ENCODE results near the gene KRTAP10-2. TPM values are rescaled to one million over a fixed set of nuclear protein-coding genes. Genes with fewer than 3 reads are reported as not detected.

Gene KRTAP10-2
- total RNA-seq, 1 donor from 2014 or later: not detected

DNA sequence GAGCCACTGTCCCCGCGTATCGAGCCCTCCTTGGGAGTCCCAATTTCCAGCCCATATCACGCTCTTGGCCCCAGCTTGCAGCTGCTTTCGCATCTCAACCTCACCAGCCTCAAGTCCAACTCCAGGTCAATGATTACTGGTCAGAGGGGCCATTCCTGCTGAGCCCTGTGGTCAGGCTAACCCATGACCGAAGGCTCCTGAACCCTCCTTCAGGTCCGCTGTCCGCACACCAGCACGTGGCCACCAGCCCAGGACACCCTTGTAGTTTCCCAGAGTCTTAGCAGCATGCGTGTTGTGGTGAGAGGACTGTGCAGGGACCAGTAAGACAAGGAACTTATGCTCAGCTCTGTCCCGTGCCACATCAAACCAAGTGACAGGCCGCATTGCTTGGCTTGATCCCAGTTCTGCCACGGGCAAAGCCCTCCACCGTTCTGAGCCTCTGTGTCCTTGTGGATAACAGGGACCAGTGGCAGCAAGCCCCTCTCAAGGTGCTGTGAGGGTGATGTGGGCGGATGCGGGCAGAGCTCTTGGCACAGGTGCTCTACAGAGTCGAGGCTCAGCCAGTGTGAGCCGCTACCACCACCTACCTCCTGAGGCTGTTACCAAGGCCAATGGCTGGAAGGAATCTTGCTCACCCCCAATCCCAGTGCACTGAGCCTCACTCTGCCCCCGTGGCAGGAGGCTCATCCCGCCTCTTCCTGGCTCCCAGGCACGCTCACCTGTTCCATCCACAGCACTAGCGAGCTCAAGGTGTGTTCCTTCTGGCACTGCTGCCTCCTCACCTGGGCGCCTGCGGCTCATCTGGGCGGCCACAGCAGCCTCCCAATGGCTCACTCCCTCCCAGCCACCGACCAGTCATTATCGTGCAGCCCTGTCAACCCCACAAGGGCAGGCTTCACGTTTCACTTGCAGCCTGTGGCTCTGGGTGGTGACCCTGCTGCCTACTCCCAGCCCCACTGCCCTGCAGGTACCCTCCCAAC is 31.7 kb downstream of the KRTAP10-2 start:
- DNase-seq (ENCODE audit: extremely low spot score, unreplicated experiment): no peak
- TF ChIP-seq, protein P1, sequence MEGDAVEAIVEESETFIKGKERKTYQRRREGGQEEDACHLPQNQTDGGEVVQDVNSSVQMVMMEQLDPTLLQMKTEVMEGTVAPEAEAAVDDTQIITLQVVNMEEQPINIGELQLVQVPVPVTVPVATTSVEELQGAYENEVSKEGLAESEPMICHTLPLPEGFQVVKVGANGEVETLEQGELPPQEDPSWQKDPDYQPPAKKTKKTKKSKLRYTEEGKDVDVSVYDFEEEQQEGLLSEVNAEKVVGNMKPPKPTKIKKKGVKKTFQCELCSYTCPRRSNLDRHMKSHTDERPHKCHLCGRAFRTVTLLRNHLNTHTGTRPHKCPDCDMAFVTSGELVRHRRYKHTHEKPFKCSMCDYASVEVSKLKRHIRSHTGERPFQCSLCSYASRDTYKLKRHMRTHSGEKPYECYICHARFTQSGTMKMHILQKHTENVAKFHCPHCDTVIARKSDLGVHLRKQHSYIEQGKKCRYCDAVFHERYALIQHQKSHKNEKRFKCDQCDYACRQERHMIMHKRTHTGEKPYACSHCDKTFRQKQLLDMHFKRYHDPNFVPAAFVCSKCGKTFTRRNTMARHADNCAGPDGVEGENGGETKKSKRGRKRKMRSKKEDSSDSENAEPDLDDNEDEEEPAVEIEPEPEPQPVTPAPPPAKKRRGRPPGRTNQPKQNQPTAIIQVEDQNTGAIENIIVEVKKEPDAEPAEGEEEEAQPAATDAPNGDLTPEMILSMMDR (IDR thresholded peaks at IDR 0.05): no peak
- Mint-ChIP-seq H3K4me1 (ENCODE audit: unreplicated experiment) (no peaks in the 10 kb centered on the region), H3K27ac (ENCODE audit: unreplicated experiment) (no peak overlapping the region), H3K27me3 (ENCODE audit: unreplicated experiment) (no peaks in the 10 kb centered on the region), H3K4me3 (ENCODE audit: unreplicated experiment) (no peak overlapping the region), H3K36me3 (ENCODE audit: unreplicated experiment) (no peaks in the 10 kb centered on the region), H3K9me3 (ENCODE audit: unreplicated experiment) (no peaks in the 10 kb centered on the region)

DNA sequence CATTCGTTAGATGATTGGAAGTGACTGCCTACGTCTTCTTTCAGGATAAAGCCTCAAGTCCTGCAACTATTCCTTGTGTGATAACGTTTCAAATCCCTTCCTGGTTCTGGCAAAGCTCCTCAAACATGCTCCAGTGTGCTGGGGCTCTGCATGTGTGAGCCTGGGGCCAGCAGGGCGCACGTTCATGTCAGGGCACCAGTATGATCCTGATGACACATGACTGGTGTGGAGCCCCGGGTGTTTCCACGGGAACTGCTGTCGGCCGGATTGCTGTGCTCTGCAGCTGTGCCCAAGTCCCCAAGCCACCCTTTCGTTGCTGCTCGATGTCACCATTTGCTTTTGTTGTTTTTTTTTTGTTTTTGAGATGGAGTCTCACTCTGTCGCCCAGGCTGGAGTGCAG is 32.6 kb downstream of the KRTAP10-2 start:
- H3K36me3 Mint-ChIP-seq (ENCODE audit: unreplicated experiment): no peaks in the 10 kb centered on the region
- H3K4me3 Mint-ChIP-seq (ENCODE audit: unreplicated experiment): no peak overlapping the region

DNA sequence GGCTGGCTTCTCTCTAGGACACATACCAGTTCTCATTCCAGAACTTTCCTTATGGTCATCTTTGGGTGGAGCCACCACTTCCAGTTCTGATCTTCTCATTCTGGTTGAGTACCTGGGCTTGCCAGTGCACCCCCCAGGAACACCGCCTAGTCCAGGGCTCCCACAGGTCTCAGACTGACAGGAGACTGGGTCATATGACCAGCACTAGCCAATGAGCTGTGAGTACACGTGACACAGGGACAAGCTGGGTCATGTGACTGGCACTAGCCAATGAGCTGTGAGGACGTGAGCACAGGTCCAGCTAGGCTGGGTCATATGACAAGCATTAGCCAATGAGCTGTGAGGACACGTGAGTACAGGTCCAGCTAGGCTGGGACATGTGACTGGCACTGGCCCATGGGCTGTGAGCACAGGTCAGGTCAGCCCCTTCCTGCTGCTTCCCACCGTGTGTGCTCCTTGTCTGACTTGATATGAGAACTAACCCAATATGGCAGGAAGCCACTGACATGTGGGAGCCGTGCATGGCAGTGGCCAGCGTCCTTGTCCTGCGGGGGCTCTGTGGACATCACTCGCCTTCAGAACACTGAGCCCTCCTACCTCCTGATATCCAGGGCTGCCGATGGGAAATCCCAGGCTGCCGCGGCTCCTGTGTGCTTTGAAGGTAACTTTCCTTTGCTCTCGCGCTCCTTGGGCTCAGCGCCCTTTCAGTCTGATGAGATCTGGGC is 34.0 kb downstream of the KRTAP10-2 start:
- Mint-ChIP-seq H3K9me3 (ENCODE audit: unreplicated experiment) (no peaks in the 10 kb centered on the region), H3K27ac (ENCODE audit: unreplicated experiment) (no peak overlapping the region), H3K4me1 (ENCODE audit: unreplicated experiment) (no peaks in the 10 kb centered on the region), H3K36me3 (ENCODE audit: unreplicated experiment) (no peaks in the 10 kb centered on the region), H3K27me3 (ENCODE audit: unreplicated experiment) (peaks cover 3% of the 10 kb centered on the region), H3K4me3 (ENCODE audit: unreplicated experiment) (no peak overlapping the region)
- no peak for DNase-seq (ENCODE audit: extremely low spot score, unreplicated experiment)
- TF ChIP-seq, protein P1 (IDR thresholded peaks at IDR 0.05): no peak

More for the DNA sequence above, 32.6 kb downstream of the KRTAP10-2 start:
- TF ChIP-seq, protein P1 (IDR thresholded peaks at IDR 0.05): no peak
- H3K9me3 Mint-ChIP-seq (ENCODE audit: unreplicated experiment): no peaks in the 10 kb centered on the region
- H3K27me3 Mint-ChIP-seq (ENCODE audit: unreplicated experiment): no peaks in the 10 kb centered on the region
- H3K27ac Mint-ChIP-seq (ENCODE audit: unreplicated experiment): no peak overlapping the region
- H3K4me1 Mint-ChIP-seq (ENCODE audit: unreplicated experiment): no peaks in the 10 kb centered on the region
- DNase-seq (ENCODE audit: extremely low spot score, unreplicated experiment): no peak

DNA sequence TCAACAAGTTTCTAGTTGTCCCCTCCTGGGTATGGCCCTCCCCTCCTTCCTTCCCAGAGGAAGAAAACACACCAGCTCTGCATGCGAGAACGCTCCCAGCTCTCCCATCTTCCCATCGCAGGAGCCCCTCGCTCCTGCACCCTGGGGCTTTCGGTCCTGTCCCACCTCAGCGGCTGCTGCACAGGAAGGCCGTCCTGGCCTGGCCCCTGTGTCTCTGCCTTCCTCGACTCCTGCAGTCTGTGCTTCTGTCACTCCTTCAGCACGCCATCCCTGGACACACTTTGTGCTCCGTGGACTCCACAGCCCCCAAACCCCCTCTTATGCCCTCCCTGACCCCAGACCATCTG is 34.5 kb downstream of the KRTAP10-2 start:
- DNase-seq (ENCODE audit: extremely low spot score, unreplicated experiment): no peak
- no peaks in the 10 kb centered on the region for H3K4me1 Mint-ChIP-seq (ENCODE audit: unreplicated experiment)
- no peak overlapping the region for H3K27ac Mint-ChIP-seq (ENCODE audit: unreplicated experiment)
- no peaks in the 10 kb centered on the region for H3K9me3 Mint-ChIP-seq (ENCODE audit: unreplicated experiment)
- TF ChIP-seq, protein P1 (IDR thresholded peaks at IDR 0.05): no peak
- H3K36me3 Mint-ChIP-seq (ENCODE audit: unreplicated experiment): no peaks in the 10 kb centered on the region
- H3K27me3 Mint-ChIP-seq (ENCODE audit: unreplicated experiment): peaks cover 4% of the 10 kb centered on the region
- no peak overlapping the region for H3K4me3 Mint-ChIP-seq (ENCODE audit: unreplicated experiment)

DNA sequence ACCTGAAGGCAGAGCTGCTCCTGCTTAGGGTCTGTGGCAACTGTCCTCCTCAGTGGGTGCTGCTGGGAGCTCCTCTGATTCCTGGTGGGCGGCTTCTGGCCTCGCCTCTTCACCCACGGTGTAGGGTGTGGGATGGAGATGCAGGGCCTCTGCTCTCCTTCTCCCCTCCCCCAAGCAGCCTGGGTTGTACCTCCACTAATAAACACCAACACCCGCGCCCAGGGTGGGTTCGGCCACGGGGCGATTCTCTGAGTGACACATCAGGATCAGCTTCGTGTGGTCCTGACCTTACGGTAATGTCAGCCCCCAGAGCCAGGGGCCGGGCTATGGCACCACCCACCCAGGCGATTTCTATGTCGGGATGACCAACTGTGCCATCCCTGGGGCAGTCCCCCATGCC is 35.0 kb downstream of the KRTAP10-2 start:
- no peak for DNase-seq (ENCODE audit: extremely low spot score, unreplicated experiment)
- Mint-ChIP-seq H3K27ac (ENCODE audit: unreplicated experiment) (no peak overlapping the region), H3K36me3 (ENCODE audit: unreplicated experiment) (no peaks in the 10 kb centered on the region), H3K27me3 (ENCODE audit: unreplicated experiment) (peaks cover 4% of the 10 kb centered on the region), H3K9me3 (ENCODE audit: unreplicated experiment) (no peaks in the 10 kb centered on the region), H3K4me3 (ENCODE audit: unreplicated experiment) (no peak overlapping the region), H3K4me1 (ENCODE audit: unreplicated experiment) (no peaks in the 10 kb centered on the region)
- TF ChIP-seq, protein P1 (IDR thresholded peaks at IDR 0.05): no peak
